Measurements from ENCODE around the gene SCYL3. TPM values are rescaled to one million over a fixed set of nuclear protein-coding genes. Genes with fewer than 3 reads are reported as not detected.

The SCYL3 gene
- total and polyA plus RNA-seq, 2 experiments from 2014 or later: 2.2 to 6.8 TPM

GRCh38 chr1:169914531-169914930 lies 20.8 kb upstream of the SCYL3 start:
- Mint-ChIP-seq H3K36me3 (ENCODE audit: low read depth) (no peaks in the 10 kb centered on the region), H3K4me3 (no peak overlapping the region), H3K9me3 (no peaks in the 10 kb centered on the region), H3K27me3 (ENCODE audit: insufficient read depth, low read depth, poor library complexity) (no peaks in the 10 kb centered on the region), H3K27ac (no peak overlapping the region), H3K4me1 (no peaks in the 10 kb centered on the region)
- H3K79me2 ChIP-seq (replicated peaks; ENCODE audit: insufficient read depth): no peaks in the 10 kb centered on the region
- no peak overlapping the region for H3K27ac ChIP-seq (ENCODE audit: low read depth)
- no peaks in the 10 kb centered on the region for H3F3A ChIP-seq (replicated peaks; ENCODE audit: low read depth)
- H3K27me3 ChIP-seq (ENCODE audit: insufficient read depth): no peaks in the 10 kb centered on the region
- DNase-seq (ENCODE audit: low spot score) (no peak), ATAC-seq (no peak)
- TF ChIP-seq EZH2 (IDR thresholded peaks at IDR 0.05; ENCODE audit: low read depth, unreplicated experiment): no peak
- TF ChIP-seq STAT1 (IDR thresholded peaks at IDR 0.05; ENCODE audit: unreplicated experiment): no peak
- TF ChIP-seq JUNB (IDR thresholded peaks at IDR 0.05; ENCODE audit: unreplicated experiment): no peak
- TF ChIP-seq CTCF (conservative IDR thresholded peaks at IDR 0.05; ENCODE audit: low read depth in 2 of 2): no peak
- TF ChIP-seq ZNF114 (CRISPR knock-in tag; IDR thresholded peaks at IDR 0.05): no peak
- no peak for TF ChIP-seq POLR2AphosphoS5 (IDR thresholded peaks at IDR 0.05; ENCODE audit: low read depth)
- no peak for TF ChIP-seq ETS1 (IDR thresholded peaks at IDR 0.05)
- TF ChIP-seq NANOG (IDR thresholded peaks at IDR 0.05; ENCODE audit: borderline replicate concordance): no peak
- no peak for TF ChIP-seq ZNF331 (CRISPR knock-in tag; IDR thresholded peaks at IDR 0.05; ENCODE audit: low read depth)
- no peak overlapping the region for H3K4me3 ChIP-seq
- no peaks in the 10 kb centered on the region for H3K4me1 ChIP-seq (ENCODE audit: insufficient read depth)
- H3K36me3 ChIP-seq (ENCODE audit: insufficient read depth): no peaks in the 10 kb centered on the region
- peaks cover 4% of the 10 kb centered on the region; the same call in 1 of the 2 replicates for H3K9me2 ChIP-seq (ENCODE audit: insufficient read depth)
- no peaks in the 10 kb centered on the region for H4K20me1 ChIP-seq (replicated peaks; ENCODE audit: insufficient read depth)
- no peak overlapping the region for H3K4me2 ChIP-seq
- H2AFZ ChIP-seq: peak overlapping the region; percentile 69

GRCh38 chr1:169909499-169909898 lies 15.8 kb upstream of the SCYL3 start:
- no peaks in the 10 kb centered on the region for H3K79me2 ChIP-seq (replicated peaks; ENCODE audit: insufficient read depth)
- no peaks in the 10 kb centered on the region for H3K36me3 ChIP-seq (ENCODE audit: insufficient read depth)
- H4K20me1 ChIP-seq (replicated peaks; ENCODE audit: insufficient read depth): no peaks in the 10 kb centered on the region
- ATAC-seq (no peak), DNase-seq (ENCODE audit: low spot score) (no peak)
- H3K9me3 Mint-ChIP-seq: no peaks in the 10 kb centered on the region
- H3K4me3 Mint-ChIP-seq: no peak overlapping the region
- H3K9me2 ChIP-seq (ENCODE audit: insufficient read depth): no peaks in the 10 kb centered on the region; the same call in 1 of the 2 replicates
- H3K4me2 ChIP-seq: no peak overlapping the region
- H3F3A ChIP-seq (replicated peaks; ENCODE audit: low read depth): no peaks in the 10 kb centered on the region
- H3K4me3 ChIP-seq: no peak overlapping the region
- TF ChIP-seq JUNB (IDR thresholded peaks at IDR 0.05; ENCODE audit: unreplicated experiment): no peak
- no peak for TF ChIP-seq POLR2AphosphoS5 (IDR thresholded peaks at IDR 0.05; ENCODE audit: low read depth)
- no peak for TF ChIP-seq REST (IDR thresholded peaks at IDR 0.05; ENCODE audit: unreplicated experiment)
- no peak for TF ChIP-seq ZNF331 (CRISPR knock-in tag; IDR thresholded peaks at IDR 0.05; ENCODE audit: low read depth)
- H3K36me3 Mint-ChIP-seq (ENCODE audit: low read depth): no peaks in the 10 kb centered on the region
- H3K27me3 Mint-ChIP-seq (ENCODE audit: insufficient read depth, low read depth, poor library complexity): no peaks in the 10 kb centered on the region
- H2AFZ ChIP-seq: no peak overlapping the region
- H3K4me1 Mint-ChIP-seq: no peaks in the 10 kb centered on the region
- no peak overlapping the region for H3K27ac Mint-ChIP-seq
- no peak overlapping the region for H3K27ac ChIP-seq (ENCODE audit: low read depth)
- no peaks in the 10 kb centered on the region for H3K4me1 ChIP-seq (ENCODE audit: insufficient read depth)
- H3K27me3 ChIP-seq (ENCODE audit: insufficient read depth): no peaks in the 10 kb centered on the region
